CD4-positive, alpha-beta memory T cell (primary cell): Measurements from ENCODE around the gene GPC4. TPM values are rescaled to one million over a fixed set of nuclear protein-coding genes. Genes with fewer than 3 reads are reported as not detected.

ENCODE experiments used
- CTCF ChIA-PET: fragments of 350-600 bp; sonication (Branson Sonifier 250); formaldehyde crosslinking; loops from one replicate; lab custom pipeline; 2021; ENCODE audit warnings: inconsistent platforms; ENCODE audit not compliant: partially characterized antibody; lab: Charles Lee
- POLR2A ChIA-PET: fragments of 350-600 bp; sonication (Branson Sonifier 250); formaldehyde crosslinking; loops from one replicate; lab custom pipeline; 2021; ENCODE audit not compliant: partially characterized antibody; lab: Charles Lee
- DNase-seq, 5 donors: peaks; one replicate each; pipeline versions ENCODE4 v3.0.0 to v3.0.0-alpha.2; 2020 to 2022; ENCODE audit warnings: mixed read lengths in 1 of 5
- H3K27ac ChIP-seq: one replicate; pipeline ENCODE4 v1.7.0; 2013; ENCODE audit warnings: low read depth, low read length
- H3K27me3 ChIP-seq: 2 replicates; pipeline ENCODE4 v1.7.0; 2013; ENCODE audit warnings: mild to moderate bottlenecking, low read length, moderate library complexity; ENCODE audit not compliant: insufficient read depth
- H3K36me3 ChIP-seq: 2 replicates; pipeline ENCODE4 v1.7.0; 2013; ENCODE audit warnings: mild to moderate bottlenecking, low read length, moderate library complexity; ENCODE audit not compliant: insufficient read depth
- H3K4me1 ChIP-seq: 2 replicates; pipeline ENCODE4 v1.7.0; 2013; ENCODE audit warnings: mild to moderate bottlenecking, low read length, moderate library complexity; ENCODE audit not compliant: insufficient read depth
- H3K4me3 ChIP-seq, 2 donors: one replicate each; pipeline ENCODE4 v1.7.0; 2013; ENCODE audit warnings: low read length in 2 of 2, mild to moderate bottlenecking in 1 of 2
- H3K9me3 ChIP-seq, 2 donors: one replicate each; pipeline ENCODE4 v1.7.0; 2013; ENCODE audit warnings: low read length in 2 of 2, control low read depth in 1 of 2; ENCODE audit not compliant: control insufficient read depth in 1 of 2
- H3K27ac Mint-ChIP-seq, 7 donors: one replicate each; pipeline ENCODE4 v1.8.0; 2020 to 2021; ENCODE audit warnings: mixed read lengths in 7 of 7, mild to moderate bottlenecking in 6 of 7, inconsistent platforms in 3 of 7, moderate library complexity in 3 of 7
- H3K27me3 Mint-ChIP-seq, 2 donors: one replicate each; pipeline ENCODE4 v1.8.0; 2020 to 2021; ENCODE audit warnings: mixed read lengths in 2 of 2
- H3K36me3 Mint-ChIP-seq, 2 donors: one replicate each; pipeline ENCODE4 v1.8.0; 2020 to 2021; ENCODE audit warnings: mixed read lengths in 2 of 2, inconsistent platforms in 1 of 2, mild to moderate bottlenecking in 1 of 2
- H3K4me1 Mint-ChIP-seq, 4 donors: one replicate each; pipeline ENCODE4 v1.8.0; 2020 to 2021; ENCODE audit warnings: mixed read lengths in 4 of 4, mild to moderate bottlenecking in 1 of 4
- H3K4me3 Mint-ChIP-seq, 8 donors: one replicate each; pipeline ENCODE4 v1.8.0; 2020 to 2021; ENCODE audit warnings: mixed read lengths in 8 of 8, mild to moderate bottlenecking in 7 of 8, moderate library complexity in 6 of 8, inconsistent platforms in 3 of 8
- H3K9me3 Mint-ChIP-seq, 8 donors: one replicate each; pipeline ENCODE4 v1.8.0; 2020 to 2021; ENCODE audit warnings: mixed read lengths in 8 of 8, mild to moderate bottlenecking in 5 of 8, inconsistent platforms in 3 of 8, moderate library complexity in 1 of 8
- intact Hi-C: fragments of 100-400 bp; cut with micrococcal nuclease; formaldehyde crosslinking; loops from one replicate; pipeline ENCODE4 v1.15.1; 2023
- polyA plus RNA-seq, 2 donors: library from polyadenylated mRNA; unstranded; fragments of 300-500 nt; fragmentation: Illumina TruSeq; gene quantifications; one replicate each; pipeline ENCODE4 v1.2.3, GENCODE V29; 2021
- total RNA-seq, 2 experiments: library from RNA; stranded (reverse); gene quantifications; one replicate each; pipeline ENCODE4 v1.2.3, GENCODE V29; 2021

Gene GPC4
- total and polyA plus RNA-seq, 4 experiments from 2014 or later, result not detected

GRCh38 chrX:133305348-133305747 lies 109.9 kb downstream of the GPC4 start:
- no peaks in the 10 kb centered on the region for H3K4me1 ChIP-seq
- H3K36me3 ChIP-seq, result no peaks in the 10 kb centered on the region
- ChIA-PET CTCF (no interaction called here), POLR2A (no interaction called here)
- Mint-ChIP-seq H3K4me3 (no peak overlapping the region), H3K27me3 (no peaks in the 10 kb centered on the region), H3K4me1 (no peaks in the 10 kb centered on the region), H3K27ac (no peak overlapping the region), H3K36me3 (no peaks in the 10 kb centered on the region), H3K9me3 (peaks cover 0 to 2% (median 0%) of the 10 kb centered on the region in 8 donors)
- no peak overlapping the region for H3K27ac ChIP-seq
- H3K9me3 ChIP-seq, result no peaks in the 10 kb centered on the region
- intact Hi-C loops, result no loop called here
- DNase-seq, result no peak
- H3K27me3 ChIP-seq, result no peaks in the 10 kb centered on the region
- H3K4me3 ChIP-seq, result no peak overlapping the region

DNA sequence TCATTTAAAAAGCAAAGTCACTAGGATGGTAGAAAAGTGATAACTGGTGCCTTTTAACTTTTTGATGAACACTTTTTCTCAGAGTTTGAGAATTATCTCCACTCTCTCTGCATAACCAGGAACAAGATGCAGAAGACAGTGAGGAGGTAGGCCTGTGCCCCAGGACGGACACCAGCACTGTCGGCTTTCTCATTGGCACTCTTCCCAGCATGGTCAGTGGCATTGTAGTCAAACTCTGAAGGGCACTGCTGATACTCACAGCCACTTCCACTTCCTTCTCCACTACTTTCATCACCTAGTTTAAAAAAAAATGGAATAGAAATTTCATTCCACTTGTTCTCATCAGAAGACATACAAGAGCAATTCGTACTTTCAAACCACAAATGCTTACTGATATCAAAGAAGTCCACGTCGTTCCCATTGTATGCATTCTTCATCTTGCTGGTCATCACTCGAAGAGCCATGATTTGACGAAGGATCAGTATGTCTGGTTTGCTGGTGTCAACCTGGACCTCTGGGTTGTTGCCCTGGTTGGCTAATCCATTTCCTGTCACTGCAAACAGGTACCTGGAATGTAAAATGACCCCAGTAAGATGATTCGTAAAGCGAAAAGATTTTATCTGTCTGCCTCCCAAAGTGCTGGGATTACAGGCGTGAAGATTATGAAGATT lies 112.4 kb downstream of the GPC4 start:
- Histone ChIP-seq H3K4me3 (no peak overlapping the region), H3K9me3 (no peaks in the 10 kb centered on the region), H3K4me1 (no peaks in the 10 kb centered on the region), H3K27ac (no peak overlapping the region), H3K36me3 (no peaks in the 10 kb centered on the region), H3K27me3 (no peaks in the 10 kb centered on the region)
- ChIA-PET CTCF (no interaction called here), POLR2A (no interaction called here)
- no peaks in the 10 kb centered on the region for H3K9me3 Mint-ChIP-seq
- no peaks in the 10 kb centered on the region for H3K4me1 Mint-ChIP-seq
- no peak overlapping the region for H3K27ac Mint-ChIP-seq
- no peak for DNase-seq
- no peaks in the 10 kb centered on the region for H3K36me3 Mint-ChIP-seq
- intact Hi-C loops, result no loop called here
- H3K27me3 Mint-ChIP-seq, result no peaks in the 10 kb centered on the region
- H3K4me3 Mint-ChIP-seq, result no peak overlapping the region

DNA sequence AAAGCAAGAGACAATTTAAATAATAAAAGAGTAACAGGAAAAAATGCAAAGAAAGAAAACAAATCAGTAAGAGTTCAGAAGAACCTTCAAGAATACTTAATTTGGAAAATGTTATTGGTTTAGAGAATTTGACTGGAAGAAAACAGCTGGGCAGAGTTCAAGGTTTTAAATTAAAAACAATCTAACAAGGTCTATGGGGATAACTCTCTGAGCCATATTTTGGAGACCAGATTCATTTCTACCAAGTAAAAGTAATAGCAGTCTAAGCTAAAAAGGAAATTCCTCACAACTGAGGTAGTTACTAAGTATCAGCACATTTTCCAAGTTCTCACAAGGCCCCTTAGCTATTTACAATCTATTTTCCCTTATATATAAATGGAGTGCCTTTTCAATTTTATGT lies 114.7 kb downstream of the GPC4 start:
- Mint-ChIP-seq H3K9me3 (no peaks in the 10 kb centered on the region), H3K4me1 (no peaks in the 10 kb centered on the region), H3K27me3 (no peaks in the 10 kb centered on the region), H3K27ac (no peak overlapping the region), H3K36me3 (no peaks in the 10 kb centered on the region), H3K4me3 (no peak overlapping the region)
- no peaks in the 10 kb centered on the region for H3K9me3 ChIP-seq
- ChIA-PET CTCF (no interaction called here), POLR2A (no interaction called here)
- H3K27me3 ChIP-seq, result no peaks in the 10 kb centered on the region
- no peak overlapping the region for H3K27ac ChIP-seq
- no peak overlapping the region for H3K4me3 ChIP-seq
- no peak for DNase-seq
- H3K36me3 ChIP-seq, result no peaks in the 10 kb centered on the region
- no peaks in the 10 kb centered on the region for H3K4me1 ChIP-seq
- intact Hi-C loops, result no loop called here

DNA sequence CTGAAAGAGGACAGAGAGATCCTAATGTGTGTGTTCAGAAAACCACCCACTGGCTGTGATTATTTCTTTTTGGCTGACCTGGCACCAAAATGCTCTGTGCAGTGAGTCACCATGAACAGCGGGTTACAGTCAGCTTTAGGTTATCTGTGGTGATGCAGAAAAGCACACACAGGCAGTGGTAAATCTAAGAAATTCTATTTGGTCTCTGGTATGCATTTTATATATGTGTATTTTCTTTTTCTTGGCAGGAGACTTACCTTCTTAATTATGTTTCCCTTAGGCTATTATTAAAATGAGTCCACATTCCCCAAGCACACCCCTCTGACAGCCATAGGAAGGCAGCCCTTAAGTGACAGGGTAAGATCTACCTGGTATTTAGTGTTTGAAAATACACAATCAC lies 118.0 kb downstream of the GPC4 start:
- Mint-ChIP-seq H3K36me3 (no peaks in the 10 kb centered on the region), H3K27ac (no peak overlapping the region), H3K4me3 (no peak overlapping the region), H3K9me3 (no peaks in the 10 kb centered on the region), H3K27me3 (no peaks in the 10 kb centered on the region), H3K4me1 (no peaks in the 10 kb centered on the region)
- no peaks in the 10 kb centered on the region for H3K27me3 ChIP-seq
- H3K36me3 ChIP-seq, result no peaks in the 10 kb centered on the region
- POLR2A ChIA-PET, result no interaction called here
- intact Hi-C loops, result no loop called here
- no peak overlapping the region for H3K4me3 ChIP-seq
- no peaks in the 10 kb centered on the region for H3K4me1 ChIP-seq
- H3K9me3 ChIP-seq, result no peaks in the 10 kb centered on the region
- no peak for DNase-seq
- no peak overlapping the region for H3K27ac ChIP-seq
- CTCF ChIA-PET, result no interaction called here

GRCh38 chrX:133294126-133294525 lies 121.2 kb downstream of the GPC4 start:
- no peaks in the 10 kb centered on the region for H3K4me1 ChIP-seq
- no peaks in the 10 kb centered on the region for H3K27me3 ChIP-seq
- Mint-ChIP-seq H3K36me3 (no peaks in the 10 kb centered on the region), H3K9me3 (peaks cover 0 to 4% (median 0%) of the 10 kb centered on the region in 8 donors), H3K27me3 (no peaks in the 10 kb centered on the region), H3K27ac (no peak overlapping the region), H3K4me3 (no peak overlapping the region), H3K4me1 (no peaks in the 10 kb centered on the region)
- ChIA-PET CTCF (no interaction called here), POLR2A (no interaction called here)
- H3K9me3 ChIP-seq, result no peaks in the 10 kb centered on the region
- H3K4me3 ChIP-seq, result no peak overlapping the region
- no peak overlapping the region for H3K27ac ChIP-seq
- DNase-seq, result no peak
- intact Hi-C loops, result no loop called here
- no peaks in the 10 kb centered on the region for H3K36me3 ChIP-seq

DNA sequence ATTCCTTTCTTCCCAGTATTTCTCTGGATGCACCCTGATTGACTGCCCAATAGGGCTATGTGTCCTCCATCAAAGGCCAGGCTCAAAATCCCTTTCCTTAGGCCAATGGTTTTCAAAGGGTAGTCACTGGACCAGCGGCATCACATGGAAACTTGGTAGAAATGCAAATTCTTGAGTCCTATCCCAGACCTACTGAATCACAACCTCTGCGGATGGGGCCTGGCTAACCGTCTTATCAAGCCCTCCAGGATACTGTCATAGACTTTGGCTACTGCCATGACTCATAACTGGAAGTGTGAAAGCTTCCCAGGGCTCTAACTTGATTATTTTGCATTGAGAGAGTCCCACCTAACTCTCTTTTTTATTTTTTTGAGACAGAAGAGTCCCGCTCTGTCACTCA lies 125.2 kb downstream of the GPC4 start:
- H3K27me3 Mint-ChIP-seq, result no peaks in the 10 kb centered on the region
- intact Hi-C loops, result no loop called here
- H3K27ac Mint-ChIP-seq, result no peak overlapping the region
- no peaks in the 10 kb centered on the region for H3K36me3 Mint-ChIP-seq
- no peak overlapping the region for H3K4me3 ChIP-seq
- H3K4me1 Mint-ChIP-seq, result no peaks in the 10 kb centered on the region
- H3K27me3 ChIP-seq, result no peaks in the 10 kb centered on the region
- no peak for DNase-seq
- H3K27ac ChIP-seq, result no peak overlapping the region
- H3K9me3 Mint-ChIP-seq, result peaks cover 0 to 4% (median 0%) of the 10 kb centered on the region in 8 donors
- no peaks in the 10 kb centered on the region for H3K36me3 ChIP-seq
- no peaks in the 10 kb centered on the region for H3K9me3 ChIP-seq
- ChIA-PET POLR2A (no interaction called here), CTCF (no interaction called here)
- no peak overlapping the region for H3K4me3 Mint-ChIP-seq
- H3K4me1 ChIP-seq, result no peaks in the 10 kb centered on the region

GRCh38 chrX:133287860-133288259 lies 127.4 kb downstream of the GPC4 start:
- Mint-ChIP-seq H3K27me3 (no peaks in the 10 kb centered on the region), H3K9me3 (peaks cover 0 to 4% (median 0%) of the 10 kb centered on the region in 8 donors), H3K36me3 (no peaks in the 10 kb centered on the region), H3K4me1 (no peaks in the 10 kb centered on the region), H3K4me3 (no peak overlapping the region), H3K27ac (no peak overlapping the region)
- DNase-seq, result no peak
- intact Hi-C loops, result no loop called here
- Histone ChIP-seq H3K27ac (no peak overlapping the region), H3K4me3 (no peak overlapping the region), H3K27me3 (no peaks in the 10 kb centered on the region), H3K9me3 (no peaks in the 10 kb centered on the region), H3K4me1 (no peaks in the 10 kb centered on the region), H3K36me3 (no peaks in the 10 kb centered on the region)
- POLR2A ChIA-PET, result no interaction called here
- CTCF ChIA-PET, result no interaction called here

- no peak for DNase-seq
- H3K27ac ChIP-seq, result no peak overlapping the region
- no peaks in the 10 kb centered on the region for H3K27me3 ChIP-seq
- intact Hi-C loops, result no loop called here
- POLR2A ChIA-PET, result no interaction called here
- H3K27me3 Mint-ChIP-seq, result peaks cover 2 to 3% of the 10 kb centered on the region in 2 donors
- no peak overlapping the region for H3K27ac Mint-ChIP-seq
- H3K4me1 Mint-ChIP-seq, result no peaks in the 10 kb centered on the region
- no peak overlapping the region for H3K4me3 Mint-ChIP-seq
- H3K9me3 ChIP-seq, result no peaks in the 10 kb centered on the region
- no peaks in the 10 kb centered on the region for H3K36me3 Mint-ChIP-seq
- peaks cover 0 to 7% (median 0%) of the 10 kb centered on the region in 8 donors for H3K9me3 Mint-ChIP-seq
- H3K4me1 ChIP-seq, result no peaks in the 10 kb centered on the region
- H3K4me3 ChIP-seq, result no peak overlapping the region
- H3K36me3 ChIP-seq, result no peaks in the 10 kb centered on the region
- CTCF ChIA-PET, result no interaction called here
Measured at GRCh38 chrX:133285341-133285740, 129.9 kb downstream of the GPC4 start.
